Medulla oblongata (tissue), 1 donor: Measurements from ENCODE around the gene COX4I2.

ENCODE experiments used
- DNase-seq: peaks from one replicate; pipeline ENCODE4 v3.0.0-alpha.2; 2015; ENCODE audit errors: extremely low spot score

COX4I2 gene

GRCh38 chr20:31675828-31676608, 38.3 kb downstream of the COX4I2 start:
- no peak for DNase-seq

- no peak for DNase-seq
Measured at GRCh38 chr20:31676609-31676989, 38.9 kb downstream of the COX4I2 start.

- no peak for DNase-seq
Measured at GRCh38 chr20:31677553-31678260, 40.0 kb downstream of the COX4I2 start.

GRCh38 chr20:31678389-31679356, 41.0 kb downstream of the COX4I2 start:
- peak; percentile 2 for DNase-seq

GRCh38 chr20:31679357-31680285, 41.9 kb downstream of the COX4I2 start:
- peak; percentile 1 for DNase-seq

DNA sequence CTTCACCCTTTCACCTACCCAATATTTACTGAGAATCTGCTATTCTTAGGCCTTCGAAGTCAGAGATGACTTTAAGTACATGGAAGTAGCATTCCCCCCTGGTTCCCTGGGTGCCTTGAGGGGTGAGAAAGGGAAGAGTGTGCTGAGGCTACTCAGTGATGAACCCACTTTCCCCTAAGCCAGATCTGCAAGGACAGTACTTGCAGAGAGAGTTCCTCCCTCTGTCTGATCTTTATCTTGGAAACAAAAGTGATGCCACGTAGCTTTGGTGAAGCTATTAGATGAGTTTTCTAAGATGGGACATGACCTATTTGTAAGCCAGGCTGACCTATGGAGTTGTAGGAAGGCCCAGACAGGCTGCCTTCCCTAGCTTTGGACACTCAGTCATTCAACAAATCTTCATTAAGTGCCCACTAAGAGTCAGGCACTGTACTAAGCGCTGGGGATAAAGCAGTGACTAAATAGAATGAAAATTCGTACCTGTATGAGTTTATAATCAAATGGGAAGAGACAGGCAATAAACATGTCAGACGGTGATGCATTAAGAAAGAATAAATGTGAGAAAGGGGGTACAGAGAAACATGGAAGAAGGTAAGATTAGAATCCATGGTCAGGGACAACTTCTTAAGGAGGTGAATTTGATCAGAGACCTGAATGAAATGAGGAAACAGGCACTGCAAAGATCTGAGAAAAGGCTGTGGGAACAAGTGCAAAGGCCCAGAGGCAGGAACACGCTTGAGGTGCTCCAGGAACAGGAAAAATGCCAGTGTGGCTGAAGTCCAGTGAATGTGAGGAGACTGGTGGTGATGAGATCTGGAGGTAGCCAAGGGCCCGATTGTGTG, 42.8 kb downstream of the COX4I2 start:
- peak; percentile 2 for DNase-seq

DNA sequence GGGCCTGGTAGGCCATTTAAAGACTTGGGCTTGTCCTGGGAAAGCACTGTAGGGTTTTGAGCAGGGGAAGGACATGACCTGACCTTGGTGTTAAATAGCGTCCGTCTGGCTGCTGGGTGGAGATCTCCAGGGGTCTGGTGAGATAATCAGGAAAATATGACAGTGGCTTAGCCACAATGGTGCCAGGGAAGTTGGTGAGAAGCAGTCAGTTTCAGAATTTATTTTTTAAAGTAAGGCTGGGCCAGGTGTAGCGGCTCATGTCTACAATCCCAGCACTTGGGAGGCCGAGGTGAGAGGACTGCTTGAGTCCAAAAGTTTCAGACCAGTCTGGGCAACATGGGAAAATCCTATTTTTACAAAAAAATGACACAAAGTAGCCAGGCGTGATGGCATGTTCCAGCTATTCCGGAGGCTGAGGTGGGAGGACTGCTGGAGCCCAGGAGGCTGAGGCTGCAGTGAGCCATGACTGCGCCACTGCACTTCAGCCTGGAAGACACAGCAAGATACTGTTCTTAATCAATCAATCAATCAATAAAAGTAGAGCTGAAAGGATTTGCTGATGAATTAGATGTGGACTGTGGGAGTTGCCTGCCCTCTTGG, 43.5 kb downstream of the COX4I2 start:
- peak; percentile 1 for DNase-seq

- DNase-seq = peak; percentile 1
Measured at GRCh38 chr20:31681769-31682168, 44.1 kb downstream of the COX4I2 start.

DNA sequence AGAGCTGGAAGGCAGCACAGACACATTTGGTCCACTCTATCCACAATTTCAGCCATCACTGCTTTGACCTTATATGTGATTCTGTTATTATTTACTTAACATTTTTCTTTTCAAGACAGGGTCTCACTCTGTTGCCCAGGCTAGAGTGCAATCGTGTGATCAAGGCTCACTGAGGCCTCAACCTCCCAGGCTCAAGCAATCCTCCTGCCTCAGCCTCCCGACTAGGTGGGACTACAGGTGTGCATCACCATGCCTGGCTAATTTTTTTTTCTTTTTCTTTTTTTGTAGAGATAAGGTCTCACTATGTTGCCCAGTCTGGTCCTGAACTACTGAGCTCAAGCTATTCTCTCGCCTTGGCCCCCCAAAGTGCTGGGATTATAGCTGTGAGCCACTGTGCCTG, 44.6 kb downstream of the COX4I2 start:
- DNase-seq = no peak

DNA sequence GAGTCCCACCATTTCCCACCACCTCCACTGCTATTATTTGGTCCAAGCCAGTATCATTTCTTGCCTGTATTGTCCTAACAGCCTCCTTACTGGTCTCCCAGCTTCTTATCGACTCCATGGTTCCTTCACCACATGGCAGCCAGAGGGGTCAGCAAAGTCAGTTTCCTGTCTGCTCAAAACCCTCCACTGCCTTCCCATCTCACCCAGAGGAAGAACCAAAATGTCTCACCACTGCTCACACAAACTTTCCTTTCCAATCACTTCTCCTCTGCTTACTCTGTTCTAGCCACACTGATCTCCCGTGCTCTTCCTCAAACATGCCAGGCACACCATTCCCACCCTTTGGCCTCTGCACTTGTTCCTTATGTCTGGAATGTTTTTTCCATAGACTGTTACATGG, 45.2 kb downstream of the COX4I2 start:
- DNase-seq = no peak

- DNase-seq = no peak
Measured at GRCh38 chr20:31684153-31685015, 46.7 kb downstream of the COX4I2 start.

DNA sequence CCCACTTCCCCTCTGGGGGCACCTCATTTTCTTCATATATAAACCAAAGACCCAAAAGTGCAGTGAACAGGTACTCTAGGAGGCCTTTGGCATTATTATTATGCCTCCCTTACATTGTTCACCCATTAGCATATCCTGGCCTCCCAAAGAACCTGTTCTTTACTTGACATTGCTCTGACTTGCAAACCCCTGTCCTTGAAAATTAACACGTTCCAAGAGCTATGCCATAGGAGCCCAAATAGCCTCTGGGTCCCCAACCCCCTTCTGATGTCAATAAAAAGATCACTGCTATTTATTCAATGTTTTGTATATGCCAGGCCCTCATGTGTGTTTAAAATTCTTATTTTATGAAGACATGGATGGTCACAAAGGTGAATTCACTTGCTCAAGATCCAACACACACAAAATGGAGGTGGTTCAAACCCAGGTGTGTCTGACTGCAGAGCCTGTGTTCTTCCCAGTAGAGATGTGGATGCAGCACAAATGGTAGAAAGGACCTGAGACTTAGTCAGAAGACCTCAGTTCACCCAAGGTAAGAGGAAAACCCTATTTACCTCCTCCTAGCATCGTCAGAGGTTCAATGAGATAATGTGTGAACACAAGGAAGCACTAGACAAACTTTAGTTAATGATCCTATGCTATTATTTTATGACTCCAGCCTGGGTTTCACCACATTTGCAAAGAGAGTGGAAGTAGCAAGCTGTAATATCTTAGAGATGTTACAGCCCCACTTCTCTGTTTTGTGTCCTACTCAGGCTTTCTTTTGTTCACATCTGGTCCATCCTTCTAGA, 48.3 kb downstream of the COX4I2 start:
- no peak for DNase-seq

- DNase-seq = no peak
Measured at GRCh38 chr20:31687777-31688176, 50.1 kb downstream of the COX4I2 start.

DNA sequence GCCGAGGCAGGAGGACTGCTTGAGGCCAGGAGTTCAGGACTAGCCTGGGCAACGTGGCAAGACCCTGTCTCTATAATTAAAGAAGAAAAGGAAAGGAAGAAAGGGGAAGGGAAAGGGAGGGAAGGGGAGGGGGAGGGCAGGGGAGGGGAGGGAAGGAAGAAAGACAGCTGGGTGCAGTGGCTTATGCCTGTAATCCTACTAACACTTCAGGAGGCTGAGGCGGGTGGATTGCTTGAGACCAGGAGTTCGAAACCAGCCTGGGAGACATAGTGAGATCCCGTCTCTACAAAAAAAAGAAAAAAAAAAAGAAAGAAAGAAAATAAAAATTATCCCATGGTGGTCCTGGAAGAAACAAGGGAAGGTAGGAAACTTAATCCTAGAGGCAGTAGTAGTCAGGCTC, 51.4 kb downstream of the COX4I2 start:
- no peak for DNase-seq

- no peak for DNase-seq
Measured at GRCh38 chr20:31690124-31690666, 52.5 kb downstream of the COX4I2 start.

- DNase-seq = no peak
Measured at GRCh38 chr20:31691646-31692275, 54.0 kb downstream of the COX4I2 start.

GRCh38 chr20:31693402-31693801, 55.7 kb downstream of the COX4I2 start:
- no peak for DNase-seq
